Neural crest cell (in vitro differentiated cells): ENCODE data around the gene PRKN. TPM values are rescaled to one million over a fixed set of nuclear protein-coding genes. Genes with fewer than 3 reads are reported as not detected.

ENCODE experiments used
- DNase-seq: peaks from one replicate; pipeline ENCODE4 v3.0.0; 2021; ENCODE audit warnings: low read depth, mixed read lengths, low spot score
- H3K27ac Mint-ChIP-seq: one replicate; pipeline ENCODE4 v1.8.0; 2021; ENCODE audit warnings: mild to moderate bottlenecking, mixed read lengths; ENCODE audit not compliant: unreplicated experiment
- H3K27me3 Mint-ChIP-seq: 2 replicates; pipeline ENCODE4 v1.8.0; 2021; ENCODE audit warnings: low read depth, mild to moderate bottlenecking, mixed read lengths
- H3K36me3 Mint-ChIP-seq: 2 replicates; pipeline ENCODE4 v1.8.0; 2021; ENCODE audit warnings: low read depth, mild to moderate bottlenecking, mixed read lengths
- H3K4me1 Mint-ChIP-seq: 2 replicates; pipeline ENCODE4 v1.8.0; 2021; ENCODE audit warnings: mixed read lengths
- H3K4me3 Mint-ChIP-seq: one replicate; pipeline ENCODE4 v1.8.0; 2021; ENCODE audit warnings: mild to moderate bottlenecking, mixed read lengths
- H3K9me3 Mint-ChIP-seq: 2 replicates; pipeline ENCODE4 v1.8.0; 2021; ENCODE audit warnings: mixed read lengths
- total RNA-seq: library from RNA; stranded (reverse); gene quantifications from 2 replicates; pipeline ENCODE4 v1.2.1, GENCODE V29; 2021
- TF ChIP-seq, protein P1 (sequence below): fragments of 200-600 bp; sonication (generic); conservative IDR thresholded peaks from 2 replicates; pipeline ENCODE4 v1.5.0; 2021; ENCODE audit warnings: antibody characterized with exemption, mild to moderate bottlenecking

PRKN gene
- total RNA-seq, 1 donor from 2014 or later = 3.2 TPM

- no peak overlapping the region for H3K4me3 Mint-ChIP-seq
- H3K4me1 Mint-ChIP-seq = peaks cover 6% of the 10 kb centered on the region
- no peaks in the 10 kb centered on the region for H3K36me3 Mint-ChIP-seq
- no peaks in the 10 kb centered on the region for H3K9me3 Mint-ChIP-seq
- DNase-seq = no peak
- no peak overlapping the region for H3K27ac Mint-ChIP-seq
- H3K27me3 Mint-ChIP-seq = no peaks in the 10 kb centered on the region
- TF ChIP-seq, protein P1, sequence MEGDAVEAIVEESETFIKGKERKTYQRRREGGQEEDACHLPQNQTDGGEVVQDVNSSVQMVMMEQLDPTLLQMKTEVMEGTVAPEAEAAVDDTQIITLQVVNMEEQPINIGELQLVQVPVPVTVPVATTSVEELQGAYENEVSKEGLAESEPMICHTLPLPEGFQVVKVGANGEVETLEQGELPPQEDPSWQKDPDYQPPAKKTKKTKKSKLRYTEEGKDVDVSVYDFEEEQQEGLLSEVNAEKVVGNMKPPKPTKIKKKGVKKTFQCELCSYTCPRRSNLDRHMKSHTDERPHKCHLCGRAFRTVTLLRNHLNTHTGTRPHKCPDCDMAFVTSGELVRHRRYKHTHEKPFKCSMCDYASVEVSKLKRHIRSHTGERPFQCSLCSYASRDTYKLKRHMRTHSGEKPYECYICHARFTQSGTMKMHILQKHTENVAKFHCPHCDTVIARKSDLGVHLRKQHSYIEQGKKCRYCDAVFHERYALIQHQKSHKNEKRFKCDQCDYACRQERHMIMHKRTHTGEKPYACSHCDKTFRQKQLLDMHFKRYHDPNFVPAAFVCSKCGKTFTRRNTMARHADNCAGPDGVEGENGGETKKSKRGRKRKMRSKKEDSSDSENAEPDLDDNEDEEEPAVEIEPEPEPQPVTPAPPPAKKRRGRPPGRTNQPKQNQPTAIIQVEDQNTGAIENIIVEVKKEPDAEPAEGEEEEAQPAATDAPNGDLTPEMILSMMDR = no peak
Measured at GRCh38 chr6:161543684-161544309, 1183.8 kb downstream of the PRKN start.

DNA sequence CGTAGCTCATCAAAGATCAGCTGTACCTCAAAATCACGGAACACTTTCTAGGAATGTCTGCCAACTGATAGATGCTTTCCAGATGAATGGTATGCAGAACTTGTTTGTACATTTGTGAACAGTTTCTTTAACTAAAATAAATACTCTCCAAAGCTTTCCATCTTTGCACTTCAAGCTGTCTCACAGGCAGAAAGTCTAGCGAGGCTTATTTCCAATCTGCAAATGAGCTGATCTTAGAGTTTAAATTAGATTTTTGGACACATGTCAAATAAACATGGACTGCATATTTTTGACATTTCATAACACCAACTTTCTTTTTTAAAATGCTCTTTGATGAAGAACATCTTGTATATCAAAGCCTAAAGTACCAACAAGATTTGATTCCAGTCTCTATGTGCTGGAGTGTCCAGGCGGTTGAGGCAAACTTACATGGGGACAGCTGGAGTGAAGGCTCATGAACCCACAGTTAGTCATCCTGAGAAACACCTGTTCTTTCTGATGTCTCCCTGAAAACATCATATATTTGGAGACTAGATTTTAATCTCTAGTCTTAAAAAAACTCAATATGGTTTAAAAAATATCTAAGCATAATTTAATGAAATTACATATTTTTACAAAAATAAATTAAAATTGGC is 1185.1 kb downstream of the PRKN start:
- H3K36me3 Mint-ChIP-seq = no peaks in the 10 kb centered on the region
- H3K4me3 Mint-ChIP-seq = no peak overlapping the region
- no peaks in the 10 kb centered on the region for H3K9me3 Mint-ChIP-seq
- no peaks in the 10 kb centered on the region for H3K4me1 Mint-ChIP-seq
- TF ChIP-seq, protein P1 = no peak
- no peaks in the 10 kb centered on the region for H3K27me3 Mint-ChIP-seq
- H3K27ac Mint-ChIP-seq = no peak overlapping the region
- no peak for DNase-seq

- TF ChIP-seq, protein P1 = no peak
- H3K9me3 Mint-ChIP-seq = no peaks in the 10 kb centered on the region
- H3K4me3 Mint-ChIP-seq = no peak overlapping the region
- H3K4me1 Mint-ChIP-seq = peaks cover 14% of the 10 kb centered on the region
- no peak overlapping the region for H3K27ac Mint-ChIP-seq
- H3K36me3 Mint-ChIP-seq = no peaks in the 10 kb centered on the region
- no peaks in the 10 kb centered on the region for H3K27me3 Mint-ChIP-seq
- no peak for DNase-seq
Measured at GRCh38 chr6:161540532-161540931, 1187.0 kb downstream of the PRKN start.

DNA sequence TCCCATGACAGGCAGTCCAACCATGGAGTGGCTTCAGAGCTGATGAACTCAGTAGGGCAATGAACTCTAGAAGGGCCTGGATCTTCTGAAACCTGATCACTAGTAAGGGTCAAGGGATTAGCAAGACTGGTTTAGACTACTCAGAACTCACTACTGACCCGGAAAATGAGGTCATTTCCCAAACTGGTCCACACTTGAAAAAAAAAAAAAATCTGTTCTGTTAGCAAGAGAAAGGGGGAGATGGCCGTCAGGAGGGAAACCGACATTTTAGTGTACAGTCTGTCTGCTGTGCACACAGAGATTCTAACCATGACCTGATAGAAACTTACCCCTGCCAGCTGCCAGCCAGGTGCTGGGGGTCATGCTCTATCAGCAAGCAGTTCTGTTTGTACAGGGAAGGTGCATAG is 1191.3 kb downstream of the PRKN start:
- H3K4me3 Mint-ChIP-seq = no peak overlapping the region
- DNase-seq = no peak
- H3K27me3 Mint-ChIP-seq = no peaks in the 10 kb centered on the region
- H3K9me3 Mint-ChIP-seq = no peaks in the 10 kb centered on the region
- TF ChIP-seq, protein P1 = no peak
- H3K4me1 Mint-ChIP-seq = peaks cover 15% of the 10 kb centered on the region
- peak overlapping the region; percentile 16 for H3K27ac Mint-ChIP-seq
- H3K36me3 Mint-ChIP-seq = no peaks in the 10 kb centered on the region

DNA sequence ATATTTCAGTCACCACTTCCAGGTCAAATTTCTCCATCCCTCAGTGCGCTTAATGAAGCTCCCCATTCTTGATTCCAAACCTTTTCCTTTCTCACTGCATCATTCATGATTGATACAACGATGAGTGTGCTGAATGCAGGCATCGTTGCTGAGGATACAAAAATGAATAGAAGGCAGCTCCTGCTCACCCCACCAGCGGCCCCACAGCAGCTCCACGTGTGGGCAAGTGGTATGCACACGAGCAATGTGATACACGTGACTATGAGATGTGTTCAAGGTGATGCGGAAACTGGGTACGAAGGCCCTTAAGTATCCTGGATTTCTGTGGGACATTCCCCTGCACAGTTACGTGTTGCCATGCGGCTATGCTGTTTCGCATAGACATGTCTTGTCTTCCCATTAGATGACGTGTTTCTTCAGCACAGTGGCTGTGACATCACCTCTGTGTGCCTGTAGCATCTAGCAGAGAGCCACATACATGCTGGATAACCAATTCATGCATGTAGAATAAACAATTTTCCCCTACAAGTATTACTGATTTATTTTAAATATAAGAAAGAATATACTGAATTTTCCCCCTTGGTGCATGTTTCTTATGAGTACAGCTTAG is 1193.2 kb downstream of the PRKN start:
- TF ChIP-seq, protein P1 = no peak
- Mint-ChIP-seq H3K27ac (no peak overlapping the region), H3K4me3 (no peak overlapping the region), H3K27me3 (no peaks in the 10 kb centered on the region), H3K4me1 (peaks cover 15% of the 10 kb centered on the region), H3K36me3 (no peaks in the 10 kb centered on the region), H3K9me3 (no peaks in the 10 kb centered on the region)
- DNase-seq = no peak
